ENCODE measurements around the gene KIF14.
A peak's percentile ranks its signal among the peaks of the same experiment; 100 is the strongest.
"Not testable (repeated sequence)": the region's sequence is repeated elsewhere in the genome, so short reads cannot be mapped to it uniquely, and the experiment has no call there.

The KIF14 gene

DNA sequence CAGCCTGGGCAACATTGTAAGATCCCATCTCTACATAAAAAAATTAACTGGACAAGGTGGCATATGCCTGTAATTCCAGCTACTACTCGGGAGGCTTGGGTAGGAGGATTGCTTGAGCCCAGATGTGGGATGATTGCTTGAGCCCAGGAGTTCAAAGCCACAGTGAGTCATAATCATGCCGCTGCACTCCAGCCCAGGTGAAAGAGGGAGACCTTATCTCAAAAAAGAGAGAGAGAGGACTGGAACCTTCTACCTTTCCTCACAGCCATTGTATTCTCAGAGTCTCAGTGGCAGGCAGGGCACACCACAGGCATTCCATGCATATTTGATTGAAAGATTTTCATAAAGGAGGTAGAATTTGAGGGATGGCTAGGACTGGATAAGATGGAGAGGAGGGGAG is 78.4 kb downstream of the KIF14 start:
- DNase-seq = no peak

DNA sequence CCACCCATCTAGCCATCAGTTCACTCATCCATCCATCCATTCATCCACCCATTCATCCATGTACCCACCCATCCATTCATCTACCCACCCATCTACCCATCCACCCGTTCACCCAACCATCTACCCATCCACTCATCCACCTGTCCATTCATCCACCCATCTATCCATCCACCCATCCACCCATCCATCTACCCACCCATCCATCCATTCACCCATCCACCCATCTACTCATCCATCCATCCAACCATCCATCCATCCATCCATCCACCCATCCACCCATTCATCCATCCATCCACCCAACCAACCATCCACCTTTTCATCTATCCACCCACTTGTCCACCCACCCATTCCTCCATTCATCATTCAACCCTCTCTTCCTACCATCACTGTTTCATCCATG is 80.3 kb downstream of the KIF14 start:
- DNase-seq = no peak

DNA sequence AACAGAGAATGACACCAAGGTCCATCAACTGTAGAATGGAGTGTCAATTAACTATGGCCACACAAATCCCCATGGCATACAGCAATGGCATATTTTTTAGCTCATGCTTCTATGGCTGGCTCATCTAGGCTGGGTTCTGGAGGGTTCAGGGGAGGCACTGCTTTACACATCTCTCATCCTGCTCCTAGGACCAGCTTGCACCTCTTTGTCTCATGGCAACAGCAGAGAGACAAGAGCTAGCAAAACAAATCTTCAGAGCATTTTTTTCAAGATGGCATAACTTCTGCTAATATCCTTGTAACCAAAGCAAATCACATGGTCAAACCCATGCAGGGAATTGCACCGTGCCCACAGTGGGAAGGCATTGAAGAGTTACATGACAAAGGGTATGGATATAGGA is 82.4 kb downstream of the KIF14 start:
- DNase-seq = no peak

DNA sequence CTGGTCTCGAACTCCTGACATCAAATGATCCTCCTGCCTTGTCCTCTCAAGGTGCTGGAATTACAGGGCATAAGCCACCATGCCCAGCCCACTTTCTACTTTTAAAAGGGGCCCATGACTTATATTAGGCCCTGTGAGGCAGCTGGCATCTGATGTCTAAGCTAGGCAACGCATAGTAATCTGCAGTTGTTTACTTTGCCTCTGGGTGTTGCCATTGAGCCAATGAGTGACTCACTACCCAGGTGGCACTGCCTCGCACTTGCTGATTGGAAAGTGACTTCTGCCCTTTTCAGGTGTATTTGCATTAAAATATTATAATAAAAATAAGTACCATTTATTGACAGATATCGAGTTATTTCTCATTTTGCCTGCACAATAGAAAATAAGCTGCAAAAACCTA is 84.9 kb downstream of the KIF14 start:
- DNase-seq = no peak

DNA sequence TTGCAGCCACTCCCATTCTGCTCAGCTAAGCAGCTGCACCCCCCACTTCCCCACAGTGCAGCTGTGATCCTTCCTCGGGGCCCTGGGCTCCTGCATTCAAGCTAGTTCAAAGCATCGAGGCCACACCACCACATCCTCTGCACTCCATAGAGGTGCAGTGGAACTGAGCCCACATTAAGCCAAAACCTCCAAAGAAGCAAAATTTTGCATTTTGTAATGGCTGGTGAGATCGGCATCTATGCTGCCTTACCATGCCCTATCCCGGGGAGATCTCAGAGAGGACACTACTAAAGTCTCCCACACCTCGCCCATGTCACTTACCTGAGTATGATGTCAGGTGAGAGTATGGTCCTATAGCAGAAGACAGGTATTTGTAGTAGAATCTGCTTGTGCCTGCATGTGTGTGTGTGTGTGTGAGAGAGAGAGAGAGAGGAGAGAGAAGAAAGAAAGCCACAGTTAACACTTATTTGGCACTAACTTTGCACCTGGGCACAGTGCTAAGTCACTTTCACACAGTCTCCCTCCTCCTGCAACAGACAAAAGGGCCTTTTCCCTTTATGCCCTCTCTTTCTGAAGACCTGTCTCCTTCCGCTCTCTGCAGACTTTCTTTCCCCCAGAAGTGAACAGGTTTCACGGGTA is 89.8 kb downstream of the KIF14 start:
- no peak for DNase-seq

DNA sequence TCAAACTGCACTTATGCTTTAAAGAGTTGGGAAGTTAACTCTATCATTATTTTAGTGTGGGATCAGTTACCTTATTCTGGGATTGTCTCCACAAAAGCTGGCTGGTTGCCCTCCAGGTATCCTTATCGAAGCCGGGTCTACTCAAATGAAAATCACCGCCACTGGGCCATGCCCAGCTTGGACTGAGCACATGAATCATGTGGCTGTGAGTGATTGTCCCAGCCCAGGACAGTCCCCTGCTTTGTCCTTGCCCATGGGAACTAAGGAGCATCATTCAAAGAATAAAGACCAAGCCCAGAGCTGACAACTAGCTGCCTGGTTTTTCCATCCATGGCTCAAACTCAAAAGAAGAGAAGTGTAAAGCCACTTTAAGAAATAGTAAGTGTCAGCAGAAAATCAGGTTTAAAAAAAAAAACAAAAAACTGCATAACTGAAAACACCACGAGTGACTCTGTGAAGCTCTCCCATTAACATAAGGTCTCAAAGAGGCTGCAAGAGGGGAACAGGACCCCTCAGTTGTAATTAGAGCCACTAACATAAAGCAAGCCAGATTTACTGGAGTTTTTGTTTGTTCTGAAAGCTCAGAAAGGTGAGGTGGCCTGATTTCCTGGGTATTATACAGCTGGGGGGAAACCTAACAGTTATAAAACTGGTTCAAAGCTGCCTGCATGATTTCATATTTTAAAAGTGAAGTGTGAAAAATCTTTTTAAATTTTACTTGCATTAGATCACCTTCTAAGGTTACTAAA is 91.5 kb downstream of the KIF14 start:
- peak in 3 of 14 donors; percentile 1 to 28 (median 14) for DNase-seq

DNA sequence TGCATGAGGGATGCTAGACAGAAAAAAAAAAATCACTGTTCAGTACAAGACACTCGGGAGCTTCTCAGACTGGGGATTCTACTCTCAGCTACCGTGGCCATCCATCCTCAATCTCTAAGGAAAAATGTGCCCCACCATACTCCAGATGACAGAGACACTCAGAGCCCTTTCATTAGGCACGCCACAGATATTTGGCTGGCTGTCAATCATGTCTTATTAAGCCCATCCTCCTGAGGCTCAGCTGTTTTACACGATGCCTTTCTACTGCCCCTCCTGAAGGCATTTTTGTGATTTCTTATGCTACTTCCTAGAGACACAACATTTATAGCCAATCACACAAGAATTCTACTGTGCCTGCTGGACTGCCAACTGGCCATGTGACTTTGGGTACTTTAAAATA is 92.9 kb downstream of the KIF14 start:
- DNase-seq = no peak

DNA sequence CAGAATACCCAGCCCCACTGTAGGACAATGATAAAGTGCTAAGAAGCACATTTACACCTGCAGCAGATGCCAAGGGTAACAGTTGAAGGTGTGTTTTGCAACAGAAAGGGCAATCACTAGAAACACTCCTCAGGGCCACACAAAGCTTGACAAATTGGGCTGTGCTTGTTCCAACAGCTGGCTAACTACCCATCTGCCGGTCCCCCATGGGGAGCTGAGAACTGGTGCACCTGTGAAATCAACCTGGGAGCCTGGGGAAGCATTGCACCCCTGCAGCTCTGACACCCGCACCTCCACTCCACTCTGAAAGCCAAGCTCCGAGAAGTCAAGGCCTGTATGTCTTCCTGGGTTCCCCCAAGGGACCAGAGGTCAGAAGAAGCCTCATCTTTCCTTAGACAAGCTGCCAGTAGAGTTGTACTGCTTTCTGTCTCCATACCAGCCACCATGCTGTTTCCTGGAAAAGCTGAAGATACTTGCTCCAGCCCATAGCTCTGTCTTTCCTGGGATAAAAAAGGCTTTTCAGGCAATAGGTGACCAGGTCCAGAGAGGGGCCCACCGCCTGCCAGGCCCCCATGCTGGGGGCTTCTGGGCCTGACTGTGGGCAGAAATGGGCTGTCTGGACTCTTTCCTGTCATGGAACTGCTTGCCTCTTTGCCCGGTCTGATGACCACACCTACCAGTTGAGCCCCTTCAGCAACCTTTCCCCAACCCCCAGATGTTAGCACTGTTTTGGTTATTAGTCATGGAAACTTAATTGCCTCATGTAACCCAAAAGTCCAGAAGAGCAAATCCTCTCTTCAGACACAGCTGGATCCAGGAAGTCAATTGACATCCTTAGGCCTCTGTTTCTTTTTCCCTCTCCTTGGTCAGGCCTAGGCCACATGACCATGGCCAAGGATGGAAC is 93.6 kb downstream of the KIF14 start:
- DNase-seq = no peak

DNA sequence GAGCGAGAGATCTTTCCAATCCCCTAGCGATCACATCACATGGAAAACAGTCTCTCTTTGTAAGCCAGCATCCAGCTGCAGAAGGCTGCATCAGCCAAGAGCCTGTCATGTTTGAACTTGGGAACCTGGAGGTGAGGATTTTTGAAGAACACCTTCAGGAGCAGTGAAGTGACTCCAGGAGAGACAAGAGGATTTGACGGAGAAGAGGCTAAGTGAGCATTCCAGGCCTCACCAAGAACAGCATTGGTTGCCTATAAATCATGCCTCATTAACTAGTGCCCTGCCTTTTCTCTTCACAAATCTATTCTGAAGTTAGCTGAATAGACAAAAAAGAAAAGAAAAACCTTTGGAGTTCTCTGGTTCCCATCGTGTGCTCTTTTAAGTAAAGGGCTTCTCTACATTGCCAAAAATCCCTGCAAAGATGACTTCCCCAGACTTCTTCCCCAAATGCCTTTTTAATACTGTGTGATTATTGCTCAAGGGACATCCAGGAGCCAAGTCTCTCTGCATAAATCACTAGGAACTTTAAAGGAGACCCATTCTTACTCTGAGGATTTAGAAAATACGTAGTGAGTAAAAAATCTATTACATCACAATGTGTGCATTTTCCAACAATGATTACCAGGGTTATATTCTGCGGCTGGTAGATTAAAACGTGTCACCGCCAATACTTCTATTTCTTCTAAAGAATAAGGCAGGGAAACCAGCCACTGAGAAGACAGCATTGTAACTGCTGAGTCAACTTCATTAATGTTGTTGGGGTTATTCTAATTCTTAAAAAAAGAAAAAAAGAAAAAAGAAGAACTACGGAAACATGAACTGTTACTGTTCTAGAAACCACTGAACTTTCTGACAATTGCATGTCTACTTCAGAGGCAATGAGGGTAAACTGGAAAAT is 95.2 kb downstream of the KIF14 start:
- peak in 1 of 14 donors; percentile 4 for DNase-seq

DNA sequence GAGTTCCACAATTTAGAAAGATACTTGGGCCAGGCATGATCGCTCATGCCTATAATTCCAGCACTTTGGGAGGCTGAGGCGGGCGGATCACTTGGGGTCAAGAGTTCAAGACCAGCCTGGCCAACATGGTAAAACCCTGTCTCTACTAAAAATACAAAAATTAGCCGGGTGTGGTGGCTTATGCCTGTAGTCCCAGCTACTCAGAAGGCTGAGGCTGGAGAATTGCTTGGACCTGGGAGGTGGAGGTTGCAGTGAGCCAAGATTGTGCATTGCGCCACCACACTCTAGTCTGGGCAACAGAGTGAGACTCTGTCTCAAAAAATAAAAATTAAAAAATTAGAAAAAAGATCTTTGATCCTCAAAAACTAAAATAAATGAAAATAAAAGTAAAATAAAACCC is 96.0 kb downstream of the KIF14 start:
- not testable (repeated sequence) for DNase-seq

DNA sequence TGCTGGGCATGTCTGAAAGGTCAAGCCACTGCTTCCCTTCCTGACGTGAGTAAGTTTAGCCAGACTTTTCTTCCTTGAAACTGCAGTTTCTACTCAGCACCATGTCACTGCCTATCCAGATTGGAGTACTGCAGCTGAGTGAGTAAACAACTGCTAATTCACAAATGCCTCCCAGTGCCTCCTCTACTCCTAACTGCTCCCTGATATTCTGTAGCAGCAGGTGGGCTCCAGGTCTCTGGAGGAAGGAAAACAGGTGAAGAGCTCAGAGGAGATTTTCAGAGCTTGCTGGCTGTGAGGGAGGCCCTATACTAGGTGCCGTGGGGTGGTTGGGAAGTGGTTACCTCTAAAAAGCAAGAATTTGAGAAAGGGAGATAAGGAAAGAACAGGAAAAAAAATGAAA is 96.5 kb downstream of the KIF14 start:
- DNase-seq = no peak

DNA sequence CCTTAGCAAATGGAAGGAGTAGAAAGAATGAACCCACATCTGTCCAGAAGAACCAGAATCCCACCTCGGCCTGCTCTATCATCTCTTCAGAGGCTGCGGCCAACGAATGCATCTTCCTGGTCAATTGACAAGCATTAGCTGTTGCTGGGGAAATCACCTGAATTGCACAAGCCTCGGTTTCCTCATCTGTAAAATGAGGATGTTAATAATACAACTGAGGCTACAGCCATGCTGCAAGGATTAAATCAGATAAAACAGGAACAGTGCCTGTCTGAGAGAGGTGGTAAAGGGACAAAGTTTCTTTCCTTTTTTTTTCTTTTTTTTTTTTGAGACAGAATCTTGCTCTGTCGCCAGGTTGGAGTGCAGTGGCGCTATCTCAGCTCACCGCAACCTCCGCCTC is 99.8 kb downstream of the KIF14 start:
- no peak for DNase-seq

DNA sequence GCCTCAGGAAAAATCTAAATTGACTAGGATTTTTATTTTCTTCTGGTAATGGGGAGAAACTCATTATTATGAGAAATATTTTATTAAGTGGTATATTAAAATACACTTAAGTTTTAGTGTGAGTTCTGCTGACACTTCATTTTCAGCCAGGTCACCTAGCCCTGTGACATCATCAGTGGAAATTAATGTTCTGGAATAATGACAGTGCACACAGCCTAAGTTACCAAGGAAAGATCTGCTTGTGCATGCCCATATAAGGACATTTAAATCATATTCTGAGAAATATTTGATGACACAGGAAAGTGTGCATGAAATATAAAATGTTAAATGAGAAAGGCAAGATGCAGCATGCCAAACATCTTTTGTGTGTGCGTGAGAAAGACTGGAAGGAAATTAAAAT is 102.0 kb downstream of the KIF14 start:
- DNase-seq = no peak

DNA sequence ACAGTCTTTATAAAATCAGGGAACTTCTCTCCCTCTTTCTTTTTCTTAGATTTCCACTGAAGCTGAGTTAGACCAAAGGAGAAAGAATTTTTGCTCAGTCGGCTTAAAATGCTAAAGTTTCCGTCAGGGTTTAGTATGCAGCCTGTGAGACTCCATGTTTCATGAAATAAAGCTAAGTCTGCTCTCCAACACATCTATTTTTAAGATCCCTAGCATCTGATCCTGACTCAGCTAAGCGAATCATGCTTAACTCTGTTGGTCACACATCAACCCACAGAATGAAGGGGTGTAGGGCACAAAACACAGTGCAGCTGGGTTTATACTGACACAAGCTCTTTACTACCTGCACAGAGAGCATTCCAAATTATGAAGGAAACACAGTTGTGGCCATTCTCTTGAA is 108.4 kb downstream of the KIF14 start:
- no peak for DNase-seq

DNA sequence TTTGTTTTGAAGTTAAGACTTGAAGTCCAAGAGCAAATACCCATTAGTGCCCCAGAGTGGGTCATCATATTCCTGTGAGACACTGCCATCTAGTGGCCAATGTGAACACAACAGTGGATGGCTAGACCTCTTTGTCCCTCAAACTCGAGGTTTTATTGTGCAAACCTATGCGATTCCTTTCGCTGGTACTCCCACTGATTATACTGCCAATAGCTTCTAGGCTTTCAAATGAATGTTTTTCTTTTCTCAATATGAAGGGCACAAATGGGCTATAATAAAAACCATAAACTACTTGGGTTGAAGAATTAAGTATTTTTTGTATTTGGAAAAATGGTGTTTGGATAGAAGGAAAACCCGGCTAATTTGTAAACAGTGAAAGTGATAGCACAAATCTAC is 110.3 kb downstream of the KIF14 start:
- peak in 9 of 14 donors; percentile 3 to 35 (median 18) for DNase-seq

DNA sequence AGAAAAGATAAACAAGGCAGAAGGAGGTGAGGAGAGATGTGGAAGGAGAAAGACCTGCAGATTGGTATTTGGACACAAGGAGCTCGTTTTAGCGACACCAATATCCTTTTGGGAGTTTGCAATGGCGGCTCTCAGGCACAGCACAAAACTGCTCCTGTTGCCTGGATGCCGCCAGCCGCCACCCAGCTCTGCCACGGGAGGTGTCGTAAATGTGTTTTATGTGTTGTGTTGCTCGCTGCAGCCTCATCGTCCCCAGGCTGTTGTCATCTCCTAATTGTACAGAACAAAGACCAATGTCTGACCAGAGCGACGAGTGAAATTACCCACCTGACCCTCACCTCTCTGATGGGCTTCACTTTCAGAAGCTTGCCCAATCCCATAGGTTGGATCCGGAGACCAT is 114.1 kb downstream of the KIF14 start:
- DNase-seq = no peak

DNA sequence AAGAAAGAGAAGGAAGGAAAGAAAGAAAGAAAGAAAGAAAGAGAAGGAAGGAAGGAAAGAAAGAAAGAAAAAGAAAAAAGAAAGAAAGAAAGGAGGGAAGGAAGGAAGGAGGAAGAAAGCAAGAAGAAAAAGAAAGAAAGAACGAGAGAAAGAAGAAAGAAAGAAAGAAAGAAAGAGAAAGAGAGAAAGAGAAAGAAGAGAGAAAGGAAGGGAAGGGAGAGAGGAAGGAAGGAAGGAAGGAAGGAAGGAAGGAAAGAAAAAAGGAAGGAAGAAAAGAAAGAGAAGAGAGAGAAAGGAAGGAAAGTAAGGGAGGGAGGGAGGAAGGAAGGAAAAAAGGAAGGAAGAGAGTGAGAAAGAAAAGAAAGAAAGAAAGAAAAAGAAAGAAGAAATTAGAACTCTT is 115.3 kb downstream of the KIF14 start:
- no peak for DNase-seq

Data from C1 segment of cervical spinal cord (tissue), 14 donors.